ENCODE results near the gene STRIP2.

The STRIP2 gene

GRCh38 chr7:129494041-129494440 lies 59.8 kb downstream of the STRIP2 start:
- peak; percentile 68 for DNase-seq (ENCODE audit: low read depth, low spot score)

- no peak for DNase-seq (ENCODE audit: low read depth, low spot score)
Measured at GRCh38 chr7:129495987-129496386, 61.8 kb downstream of the STRIP2 start.

GRCh38 chr7:129496653-129497052 lies 62.4 kb downstream of the STRIP2 start:
- no peak for DNase-seq (ENCODE audit: low read depth, low spot score)

DNA sequence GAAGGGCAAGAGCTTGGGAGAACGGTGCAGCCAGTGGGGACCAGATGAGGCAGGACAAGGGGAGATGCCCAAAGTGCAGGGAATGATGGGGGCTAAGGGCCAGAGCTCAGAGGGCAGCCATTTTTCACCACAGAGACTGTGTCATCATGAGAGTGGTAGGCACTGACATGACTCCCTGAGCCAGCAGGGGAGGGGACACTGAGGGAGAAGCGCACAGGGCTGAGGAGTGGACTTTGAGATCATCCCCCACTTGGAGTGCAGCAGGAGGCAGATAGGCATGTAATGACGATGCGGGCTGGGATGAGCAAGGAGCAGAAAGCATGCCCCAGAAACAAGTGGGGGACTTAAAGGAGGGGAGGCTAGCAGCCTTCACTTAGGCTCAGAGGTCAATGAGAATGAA lies 62.9 kb downstream of the STRIP2 start:
- no peak for DNase-seq (ENCODE audit: low read depth, low spot score)

DNA sequence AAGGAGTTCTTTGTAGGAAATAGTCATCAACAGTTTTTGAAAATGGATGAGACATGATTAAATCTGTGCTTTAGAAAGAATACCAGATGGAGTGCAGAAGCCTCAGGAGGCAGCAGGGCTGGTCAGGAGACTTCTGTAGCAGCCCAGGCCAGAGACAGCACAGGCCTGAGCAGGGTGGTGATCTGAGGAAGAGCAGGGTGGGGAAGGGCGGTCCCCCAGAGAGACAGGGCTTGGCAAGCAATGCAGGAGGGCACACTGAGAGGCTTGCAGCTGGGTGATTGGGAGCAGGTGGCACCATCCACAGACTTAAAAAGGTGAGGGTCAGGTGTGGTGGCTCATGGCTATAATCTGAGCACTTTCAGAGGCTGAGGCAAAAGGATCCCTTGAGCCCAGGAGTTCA lies 63.8 kb downstream of the STRIP2 start:
- DNase-seq (ENCODE audit: low read depth, low spot score) = no peak

GRCh38 chr7:129499999-129500398 lies 65.8 kb downstream of the STRIP2 start:
- DNase-seq (ENCODE audit: low read depth, low spot score) = no peak

DNA sequence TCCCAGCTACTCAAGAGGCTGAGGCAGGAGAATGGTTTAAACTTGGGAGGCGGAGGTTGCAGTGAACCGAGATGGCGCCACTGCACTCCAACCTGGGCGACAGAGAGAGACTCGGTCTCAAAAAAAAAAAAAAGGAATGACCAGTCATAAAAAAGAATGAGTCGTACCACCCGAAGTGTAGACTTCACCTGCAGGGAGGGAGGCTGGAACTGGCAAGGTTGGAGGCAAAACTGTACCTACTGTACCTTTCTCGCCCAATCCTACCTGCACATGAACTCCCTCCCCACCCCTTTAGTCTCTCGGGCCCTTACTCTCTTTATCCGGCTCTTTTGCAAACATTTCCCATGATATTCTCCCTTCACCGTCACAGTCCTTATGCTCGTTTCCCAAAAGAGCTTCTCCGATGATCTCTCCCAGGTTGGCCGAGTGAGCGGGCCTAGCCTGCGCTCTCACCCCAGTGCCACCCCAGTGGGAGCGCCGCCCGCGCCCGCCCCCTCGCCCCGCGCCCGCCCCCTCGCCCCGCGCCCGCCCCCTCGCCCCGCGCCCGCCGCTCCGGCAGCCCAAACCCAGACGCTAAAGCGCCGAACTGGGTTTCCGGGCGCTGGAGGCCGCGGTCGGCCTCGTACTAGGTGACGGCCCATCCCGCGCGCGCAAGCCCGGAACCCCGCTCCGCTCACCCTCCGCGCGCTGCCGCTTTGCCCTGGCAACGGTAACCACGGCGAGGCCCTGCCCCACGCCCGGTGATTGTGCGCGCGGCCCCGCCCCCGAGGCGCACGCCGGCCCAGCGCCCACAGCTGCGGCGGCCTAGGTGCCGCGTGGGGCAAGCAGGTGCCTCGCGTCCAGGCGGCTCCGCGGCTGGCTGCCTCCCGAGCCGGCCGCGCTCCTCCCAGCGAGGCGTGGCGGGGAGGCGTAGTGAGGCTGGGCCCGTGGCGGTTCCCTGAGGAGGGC lies 67.8 kb downstream of the STRIP2 start, which contains the start of gene SMKR1:
Gene SMKR1, plus strand, starts transcription at position 772 of the 948 bp plus-strand sequence. CDS start 294 bp downstream, outside the sequence.
- DNase-seq (ENCODE audit: low read depth, low spot score) = peak; percentile 79

GRCh38 chr7:129502708-129503685 lies 68.8 kb downstream of the STRIP2 start:
- peak; percentile 20 for DNase-seq (ENCODE audit: low read depth, low spot score)

GRCh38 chr7:129503725-129504124 lies 69.5 kb downstream of the STRIP2 start:
- DNase-seq (ENCODE audit: low read depth, low spot score) = no peak

GRCh38 chr7:129512192-129512591 lies 78.0 kb downstream of the STRIP2 start:
- no peak for DNase-seq (ENCODE audit: low read depth, low spot score)

GRCh38 chr7:129513546-129513945 lies 79.3 kb downstream of the STRIP2 start:
- no peak for DNase-seq (ENCODE audit: low read depth, low spot score)

DNA sequence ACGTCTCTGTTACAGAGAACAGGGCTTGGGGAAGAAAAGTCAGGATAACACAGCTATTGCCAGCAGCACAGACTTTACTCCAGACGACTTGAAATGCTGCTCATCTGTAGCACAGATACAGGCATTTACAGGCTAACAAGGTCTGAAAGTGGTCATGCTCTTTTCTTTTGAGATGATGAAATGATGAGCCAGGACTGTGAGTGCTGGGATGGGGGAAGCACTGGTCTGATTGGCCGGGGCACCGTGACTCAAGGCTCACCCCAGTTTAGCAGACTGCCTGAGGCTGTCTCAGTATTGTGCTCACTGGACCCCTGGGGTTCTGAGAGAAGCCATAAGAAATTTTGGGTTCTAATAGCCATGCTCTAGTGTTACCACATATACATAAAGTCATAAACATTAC lies 80.5 kb downstream of the STRIP2 start:
- DNase-seq (ENCODE audit: low read depth, low spot score) = no peak

DNA sequence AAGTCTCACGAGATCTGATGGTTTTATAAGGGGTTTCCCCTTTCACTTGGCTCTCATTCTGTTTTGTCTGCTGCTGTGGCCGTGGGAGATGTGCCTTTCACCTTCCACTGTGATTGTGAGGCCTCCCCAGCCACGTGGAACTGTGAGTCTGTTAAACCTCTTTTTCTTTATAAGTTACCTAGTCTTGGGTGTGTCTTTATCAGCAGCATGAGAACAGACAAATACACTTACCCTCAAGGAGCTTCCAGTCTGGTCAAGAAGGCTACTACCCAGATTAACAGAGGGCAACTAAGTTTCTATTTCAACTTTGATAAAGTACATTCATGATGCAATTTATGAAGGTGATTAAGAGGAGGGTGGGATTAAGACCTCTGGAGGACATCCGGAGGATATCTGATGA lies 81.1 kb downstream of the STRIP2 start:
- DNase-seq (ENCODE audit: low read depth, low spot score) = no peak

- no peak for DNase-seq (ENCODE audit: low read depth, low spot score)
Measured at GRCh38 chr7:129517931-129518330, 83.7 kb downstream of the STRIP2 start.

DNA sequence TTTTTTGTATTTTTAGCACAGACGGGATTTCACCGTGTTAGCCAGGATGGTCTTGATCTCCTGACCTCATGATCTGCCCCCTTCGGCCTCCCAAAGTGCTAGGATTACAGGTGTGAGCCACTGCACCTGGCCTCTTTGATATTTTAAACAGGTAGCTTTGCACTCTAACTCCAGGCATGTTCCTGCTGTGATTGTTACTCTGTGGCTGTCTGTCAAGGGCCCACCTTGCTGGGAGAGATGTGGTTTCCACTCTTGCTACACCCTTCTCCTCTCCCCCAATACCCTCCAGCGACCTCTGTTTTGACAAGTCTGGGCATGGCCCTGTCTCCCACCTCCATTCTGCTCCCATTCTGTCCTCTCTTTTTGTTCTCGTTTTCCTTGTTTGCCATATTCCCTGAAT lies 85.2 kb downstream of the STRIP2 start:
- no peak for DNase-seq (ENCODE audit: low read depth, low spot score)

DNA sequence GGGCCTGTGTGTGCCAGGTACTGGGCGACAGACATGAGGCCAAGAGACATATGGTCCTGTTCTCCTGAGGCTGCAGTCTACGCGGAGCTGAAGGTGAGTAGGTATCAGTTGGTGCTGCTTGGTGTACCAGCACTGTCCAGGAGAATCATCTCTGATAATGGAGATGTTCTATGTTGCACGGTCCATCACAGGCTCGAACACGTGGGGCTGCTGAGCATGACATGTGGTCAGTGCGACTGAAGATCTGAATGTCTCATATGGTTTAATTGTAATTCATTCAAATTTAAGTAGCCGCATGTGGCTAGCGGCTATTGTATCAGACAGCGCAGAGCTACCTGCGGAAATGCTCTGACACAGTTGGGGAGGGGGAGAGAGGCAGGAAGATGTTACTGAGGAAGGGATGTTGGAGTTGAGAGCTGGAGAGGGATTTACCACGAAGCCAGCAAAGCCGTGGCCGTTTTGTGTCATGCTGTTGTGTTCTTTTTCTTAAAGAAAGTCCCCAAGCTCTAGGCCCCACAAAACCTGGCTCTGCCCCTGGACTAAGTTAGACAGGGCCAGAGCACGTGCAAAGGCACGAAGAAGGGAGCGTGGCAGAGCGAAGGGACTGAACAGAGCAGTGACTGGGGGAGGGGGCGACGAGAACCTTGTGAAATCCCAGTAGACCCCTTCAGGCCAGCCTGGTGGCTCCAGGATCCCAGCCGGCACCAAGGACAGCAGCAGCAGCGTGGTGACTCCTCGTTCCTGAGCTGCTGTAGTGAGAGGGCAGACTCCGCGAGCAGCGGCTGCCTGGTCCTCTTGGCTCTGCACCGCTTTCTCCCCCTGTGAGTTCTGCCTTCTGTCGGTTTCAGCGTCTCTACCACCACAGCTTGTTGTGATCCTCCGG lies 88.1 kb downstream of the STRIP2 start:
- DNase-seq (ENCODE audit: low read depth, low spot score) = peak; percentile 46

DNA sequence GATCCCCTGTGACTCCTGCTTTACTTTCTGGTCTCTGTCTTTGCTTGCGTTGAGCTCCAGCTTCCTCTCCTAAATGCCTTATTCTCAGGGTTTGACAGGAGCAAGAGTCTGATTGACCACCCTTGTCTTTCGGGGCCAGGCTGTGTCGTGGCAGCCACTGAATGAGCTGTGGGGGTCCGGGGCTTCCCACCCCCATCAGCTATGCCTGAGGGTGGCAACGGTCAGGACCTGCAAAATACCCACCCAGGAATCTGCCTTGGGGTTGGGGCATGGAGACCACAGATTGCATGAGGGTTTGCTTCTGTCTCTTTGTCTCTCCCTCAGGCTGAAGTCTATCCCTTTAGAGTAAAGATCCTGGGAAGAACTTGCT lies 88.7 kb downstream of the STRIP2 start:
- DNase-seq (ENCODE audit: low read depth, low spot score) = no peak

DNA sequence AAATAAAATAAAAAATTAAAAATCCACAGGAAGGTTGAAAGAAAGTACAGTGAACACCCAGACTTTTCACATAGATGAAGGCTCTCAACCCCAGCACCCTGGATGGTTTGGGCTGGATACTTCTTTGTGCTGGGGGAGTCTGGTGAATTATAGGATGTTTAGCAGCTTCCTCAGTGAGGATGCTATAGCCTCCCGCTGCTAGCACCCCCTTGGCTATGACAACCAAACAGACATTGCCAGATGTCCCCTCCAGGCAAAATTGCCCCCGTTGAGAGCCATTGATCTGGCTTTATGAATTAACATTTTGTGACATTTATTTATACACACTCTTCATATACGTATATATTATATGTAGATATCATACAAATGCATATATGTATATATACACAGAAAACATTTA lies 89.7 kb downstream of the STRIP2 start:
- DNase-seq (ENCODE audit: low read depth, low spot score) = no peak

- DNase-seq (ENCODE audit: low read depth, low spot score) = peak; percentile 43
Measured at GRCh38 chr7:129524405-129524804, 90.2 kb downstream of the STRIP2 start.

GRCh38 chr7:129525225-129525862 lies 91.1 kb downstream of the STRIP2 start:
- DNase-seq (ENCODE audit: low read depth, low spot score) = no peak

DNA sequence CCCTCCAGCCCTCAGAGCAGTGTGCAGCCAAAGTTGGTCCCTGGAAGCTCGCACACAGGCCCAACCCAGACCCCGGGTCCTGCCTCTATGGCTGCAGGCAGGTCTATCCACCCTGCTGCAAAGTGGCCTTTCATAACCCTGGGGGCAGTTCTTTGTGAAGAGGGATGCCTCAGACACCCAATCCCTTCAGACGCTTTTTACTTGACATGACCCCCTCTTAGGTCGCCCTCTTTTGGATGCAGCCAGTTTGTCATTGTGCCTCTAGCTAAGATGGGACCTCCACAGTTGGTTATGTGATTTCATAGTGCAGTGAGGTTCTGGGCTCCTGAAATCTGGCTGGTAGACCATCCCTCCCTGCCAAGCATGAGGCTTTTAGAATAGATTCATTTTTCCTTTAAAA lies 95.4 kb downstream of the STRIP2 start:
- no peak for DNase-seq (ENCODE audit: low read depth, low spot score)

All from astrocyte of the hippocampus (primary cell).